GM19023 (cell line): Measurements from ENCODE around the gene CARD19.

Experiments used
- ATAC-seq: cut with Tn5 transposase; IDR thresholded peaks from one replicate; pipeline ENCODE4 v1.9.1; 2021; ENCODE audit warnings: mild to moderate bottlenecking, moderate library complexity; ENCODE audit not compliant: unreplicated experiment

The CARD19 gene

DNA sequence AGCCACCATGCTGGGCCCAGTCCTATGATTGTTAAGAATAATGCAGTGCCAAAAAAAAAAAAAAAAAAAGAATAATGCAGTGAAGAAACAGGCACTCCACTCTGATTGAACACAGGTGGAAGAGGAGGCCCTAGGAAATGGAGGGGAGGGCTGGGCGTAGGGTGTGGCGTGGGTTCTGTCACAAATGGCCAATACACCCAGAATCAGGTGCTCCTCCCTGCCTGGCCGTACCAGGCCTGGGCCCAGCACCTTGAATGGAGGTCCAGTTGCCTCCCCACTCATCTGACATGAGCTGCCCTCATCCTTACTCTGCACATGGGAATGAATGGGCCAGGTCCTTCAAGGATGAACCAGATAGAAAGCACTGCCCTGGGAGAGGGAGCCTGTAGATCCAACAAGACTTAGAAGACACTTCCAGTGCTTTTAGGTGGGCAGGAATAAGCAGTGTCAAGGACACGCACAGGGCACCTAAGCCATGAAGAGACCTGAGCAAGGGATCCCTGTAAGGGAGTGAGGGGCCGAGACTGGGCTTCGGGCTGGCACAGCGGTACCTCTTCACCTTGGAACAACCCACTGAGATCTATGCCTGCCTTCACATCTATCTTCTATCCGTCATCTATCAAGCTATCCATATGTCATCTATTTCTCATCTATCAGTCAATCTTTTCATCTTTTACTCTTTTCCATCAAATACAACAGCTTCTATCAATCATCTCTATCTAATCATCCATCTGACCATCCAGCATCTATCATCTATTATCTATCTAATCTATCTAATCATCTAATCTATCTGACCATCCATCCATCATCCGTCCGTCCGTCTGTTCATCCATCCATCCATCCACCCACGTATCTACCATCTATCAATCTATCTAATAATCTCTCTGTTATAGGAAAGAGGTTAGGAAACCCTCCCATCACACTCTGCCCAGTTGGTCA lies 22.2 kb downstream of the CARD19 start:
- ATAC-seq, result no peak

DNA sequence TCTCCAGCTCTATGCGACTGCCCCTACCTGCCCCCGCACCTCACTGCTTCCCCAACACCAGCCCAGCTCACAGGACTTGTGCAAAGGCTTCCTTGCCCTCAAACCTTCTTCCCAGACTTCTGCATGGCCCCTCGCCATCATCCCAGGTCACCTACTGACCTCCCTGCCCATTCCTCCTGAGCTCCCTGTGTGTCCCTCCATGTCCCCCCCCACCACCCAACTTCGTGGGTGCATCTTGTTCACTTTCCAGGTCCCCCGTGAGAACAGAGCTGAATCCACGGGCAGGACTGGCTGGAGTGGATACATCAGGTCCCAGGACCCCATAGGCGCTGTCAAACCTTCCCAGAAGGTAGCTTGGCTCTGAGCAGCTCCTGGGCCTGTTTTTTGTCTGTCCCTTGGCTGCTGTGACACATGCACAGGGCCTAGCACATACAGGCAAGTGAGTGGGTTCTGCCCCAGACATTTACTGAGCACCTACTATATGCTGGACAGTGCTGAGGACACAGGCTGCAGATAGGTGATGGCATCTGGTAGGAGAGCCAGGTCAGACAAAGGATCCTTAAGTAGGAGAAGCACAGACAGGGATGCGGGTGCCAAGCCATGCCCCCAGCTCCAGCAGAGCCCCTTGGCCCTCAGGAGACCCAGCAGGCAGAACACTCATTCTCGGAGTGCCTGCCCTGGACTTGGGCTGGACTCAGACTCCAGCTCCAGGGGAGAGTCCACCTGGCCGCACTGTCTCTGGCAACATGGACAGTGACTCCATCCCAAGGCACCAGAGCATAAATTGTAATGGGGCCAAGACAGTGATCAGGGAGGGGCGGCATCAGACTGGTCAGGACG lies 23.1 kb downstream of the CARD19 start:
- ATAC-seq, result no peak

DNA sequence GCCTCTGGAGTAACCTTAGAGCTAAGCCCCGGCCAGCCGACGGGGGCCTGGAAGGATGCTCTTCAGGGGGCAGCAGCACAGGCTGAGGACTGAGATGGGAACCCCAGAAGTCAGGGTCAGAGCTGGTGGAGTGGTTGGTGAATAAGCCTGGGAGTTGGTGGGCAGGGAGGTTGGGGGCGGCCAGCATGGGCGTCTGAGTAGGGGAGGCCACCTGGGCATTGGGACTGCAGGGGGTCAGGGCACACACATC lies 23.6 kb downstream of the CARD19 start:
- ATAC-seq, result no peak

DNA sequence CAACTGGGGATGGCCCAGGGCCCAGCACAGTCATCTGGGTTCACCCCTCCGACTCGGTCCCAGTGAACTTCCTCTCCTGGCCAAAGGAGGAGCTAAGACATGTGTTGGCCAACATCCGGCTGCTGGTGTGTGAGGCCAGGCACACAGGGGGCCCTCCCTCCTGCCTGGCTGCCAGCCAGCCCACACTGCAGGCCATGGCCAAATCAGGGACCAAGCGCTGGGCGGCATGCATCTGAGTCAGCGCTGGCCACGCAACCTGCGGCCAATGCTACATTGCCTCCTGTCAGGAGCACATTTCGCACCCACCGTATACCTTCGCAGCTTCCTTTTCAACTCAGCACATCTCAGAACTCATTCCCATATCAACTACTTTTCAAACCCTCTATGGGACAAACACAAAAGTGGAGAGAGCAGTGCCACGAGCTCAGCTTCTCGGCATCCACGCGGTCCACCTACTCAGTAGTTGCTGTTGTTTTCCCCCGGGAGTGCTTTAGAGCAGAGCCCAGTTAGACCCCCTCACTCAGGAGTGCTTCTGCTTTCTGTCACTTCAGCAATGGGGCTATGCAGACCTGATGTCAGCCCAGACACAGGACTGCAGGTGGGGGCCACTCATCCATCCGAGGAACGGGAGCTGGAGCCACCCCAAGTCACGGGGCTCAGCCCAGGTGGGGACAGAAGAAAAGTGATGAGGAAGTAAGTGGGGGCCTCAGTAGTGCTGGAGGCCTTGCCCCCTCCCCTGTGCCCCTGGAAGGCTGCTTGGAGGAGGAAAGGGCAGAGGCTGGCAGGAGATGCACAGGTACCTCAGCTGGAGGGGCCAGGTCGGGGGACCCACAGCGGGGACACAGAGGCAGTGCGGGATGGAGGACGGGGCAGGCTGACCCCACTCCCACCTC lies 24.2 kb downstream of the CARD19 start:
- ATAC-seq, result peak; percentile 95

DNA sequence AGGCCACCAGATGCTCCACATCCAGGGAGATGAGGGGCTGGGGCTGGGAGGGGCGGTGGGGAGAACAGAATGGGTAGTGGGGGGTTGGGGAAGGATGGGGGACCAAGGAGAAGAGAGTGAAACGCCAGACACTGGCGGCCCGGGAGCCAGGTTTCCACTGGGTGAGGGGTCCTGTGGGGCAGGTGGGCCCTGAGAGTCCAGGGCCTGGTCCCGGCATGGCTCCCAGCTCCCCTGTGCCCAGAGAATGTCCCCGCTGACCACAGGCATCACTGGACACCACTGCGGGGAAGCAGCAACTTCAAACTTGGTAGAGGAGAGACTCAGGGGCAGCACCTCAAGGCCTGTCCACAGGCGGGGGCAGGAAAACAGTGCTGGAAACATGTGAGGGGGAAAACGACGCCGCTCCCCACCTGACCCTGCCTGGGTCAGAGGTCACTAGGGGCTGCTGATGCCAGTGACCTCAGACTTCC lies 24.9 kb downstream of the CARD19 start:
- ATAC-seq, result no peak

DNA sequence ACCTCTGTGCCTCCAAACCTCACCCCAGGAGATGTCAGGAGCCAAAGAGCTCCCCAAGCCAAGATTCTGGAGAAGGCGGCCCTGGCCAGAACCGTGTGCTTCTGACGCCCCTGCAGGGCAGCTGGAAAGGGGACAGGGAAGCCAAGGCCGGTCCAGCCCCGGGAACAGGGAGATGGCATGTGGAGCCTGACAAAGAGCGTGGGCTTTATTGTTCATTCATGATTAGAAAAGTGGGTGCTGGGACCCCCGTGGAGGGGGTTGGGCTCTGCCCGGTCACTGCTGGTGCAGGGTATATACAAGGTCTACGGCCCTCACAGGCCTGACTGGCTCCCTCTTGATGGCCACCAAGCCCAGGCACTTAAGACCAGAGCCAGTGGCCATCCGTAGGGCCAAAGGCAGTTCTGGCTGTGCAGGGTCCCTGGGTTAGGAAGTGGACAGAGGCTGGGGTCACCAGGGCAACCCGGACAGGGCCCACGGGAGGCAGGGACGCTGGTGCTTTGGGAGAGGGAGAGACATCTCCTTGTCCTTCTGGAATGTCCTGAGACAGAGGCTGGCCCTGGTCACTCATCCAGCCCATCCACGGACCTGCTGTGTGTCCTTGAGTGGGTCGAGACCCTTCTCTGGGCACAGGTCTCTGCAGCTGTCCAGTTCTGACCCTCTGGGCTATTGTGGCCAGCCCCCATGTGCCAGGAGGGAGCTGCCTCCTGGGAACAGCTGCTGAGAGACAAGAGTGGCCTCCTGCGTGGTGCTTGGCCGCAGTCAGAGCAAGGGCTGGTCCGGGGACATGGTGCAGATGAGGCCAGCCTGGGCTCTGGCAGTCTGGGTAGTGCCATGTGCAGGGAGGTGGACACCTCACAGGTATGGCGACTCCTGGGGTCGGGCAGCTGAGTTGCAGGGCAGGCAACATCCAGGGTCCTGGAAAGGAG lies 25.6 kb downstream of the CARD19 start:
- no peak for ATAC-seq

DNA sequence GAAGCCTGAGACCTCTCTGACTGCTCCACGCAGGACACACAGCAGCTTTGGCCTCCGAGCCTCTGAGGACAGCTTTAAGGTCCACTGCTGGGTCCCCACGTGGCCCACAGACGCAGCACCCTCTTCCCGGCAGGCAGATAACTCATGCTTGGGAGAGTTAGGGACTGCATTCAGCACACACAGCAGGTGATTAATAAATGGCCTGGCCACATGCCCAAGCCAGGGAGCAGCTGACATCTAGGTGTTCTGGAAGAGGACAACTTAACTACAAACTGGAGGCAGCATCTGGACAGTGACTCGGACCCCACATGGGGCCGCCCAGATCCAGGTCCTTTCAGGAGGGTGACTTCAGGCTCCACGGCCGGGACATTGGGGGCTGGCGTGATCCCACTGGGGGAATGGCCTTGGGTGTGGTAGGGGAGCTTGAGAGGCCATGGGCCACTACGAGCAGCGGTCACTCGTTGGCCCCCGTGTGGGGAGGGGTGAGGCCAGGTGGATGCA lies 26.8 kb downstream of the CARD19 start:
- no peak for ATAC-seq

DNA sequence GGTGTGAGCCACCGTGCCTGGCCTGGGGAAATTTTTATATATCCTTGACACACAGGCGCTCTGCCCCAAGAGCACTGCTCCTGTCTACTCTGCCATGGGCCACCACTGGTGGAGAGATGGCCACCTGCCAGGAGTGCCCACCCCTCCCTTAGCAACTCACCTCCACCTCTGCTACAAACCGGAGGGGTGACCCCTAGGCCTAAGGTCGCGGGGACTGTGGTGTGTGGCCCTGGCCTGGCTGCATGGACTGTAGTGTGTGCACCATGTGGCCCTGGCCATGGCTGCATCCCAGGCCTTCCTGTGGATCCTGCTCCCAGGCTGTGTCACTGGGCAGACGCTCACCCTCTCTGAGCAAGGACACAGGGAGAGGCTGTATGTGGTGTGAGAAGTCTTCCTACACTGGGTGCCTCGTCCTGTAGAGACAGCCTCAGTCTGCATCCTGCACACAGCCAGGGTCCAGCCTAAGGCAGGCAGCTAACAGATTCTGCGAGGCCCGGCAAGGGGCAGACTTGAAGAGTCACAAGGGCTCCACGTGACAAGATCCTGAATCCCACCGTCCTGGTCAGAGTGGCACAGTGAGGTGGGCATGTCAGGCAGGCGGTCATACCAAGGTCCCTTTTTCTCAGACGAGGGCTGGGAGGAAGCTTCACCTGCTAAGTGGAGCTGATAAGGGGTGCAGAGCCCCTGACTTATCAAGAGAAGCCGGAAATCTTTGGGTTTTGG lies 27.7 kb downstream of the CARD19 start:
- ATAC-seq, result no peak

DNA sequence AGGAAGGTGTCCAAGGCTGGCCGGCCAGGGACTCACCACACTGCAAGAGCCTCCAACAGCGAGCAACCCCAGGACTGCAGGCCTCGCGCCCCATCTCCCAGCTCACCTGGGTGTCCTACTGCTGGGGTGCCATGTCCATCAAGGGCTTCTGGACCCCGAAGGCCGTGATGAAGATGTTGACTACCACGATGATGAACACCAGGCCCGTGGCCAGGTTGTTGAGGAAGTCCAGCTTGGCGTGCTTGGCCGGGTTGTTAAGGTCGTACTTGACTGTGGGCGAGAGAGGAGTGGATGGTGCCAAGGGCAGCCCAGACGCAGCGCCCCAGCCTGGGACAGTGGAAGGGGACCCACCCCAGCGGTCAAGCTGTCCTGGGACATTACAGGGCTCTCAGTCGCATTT lies 28.8 kb downstream of the CARD19 start:
- ATAC-seq, result no peak

DNA sequence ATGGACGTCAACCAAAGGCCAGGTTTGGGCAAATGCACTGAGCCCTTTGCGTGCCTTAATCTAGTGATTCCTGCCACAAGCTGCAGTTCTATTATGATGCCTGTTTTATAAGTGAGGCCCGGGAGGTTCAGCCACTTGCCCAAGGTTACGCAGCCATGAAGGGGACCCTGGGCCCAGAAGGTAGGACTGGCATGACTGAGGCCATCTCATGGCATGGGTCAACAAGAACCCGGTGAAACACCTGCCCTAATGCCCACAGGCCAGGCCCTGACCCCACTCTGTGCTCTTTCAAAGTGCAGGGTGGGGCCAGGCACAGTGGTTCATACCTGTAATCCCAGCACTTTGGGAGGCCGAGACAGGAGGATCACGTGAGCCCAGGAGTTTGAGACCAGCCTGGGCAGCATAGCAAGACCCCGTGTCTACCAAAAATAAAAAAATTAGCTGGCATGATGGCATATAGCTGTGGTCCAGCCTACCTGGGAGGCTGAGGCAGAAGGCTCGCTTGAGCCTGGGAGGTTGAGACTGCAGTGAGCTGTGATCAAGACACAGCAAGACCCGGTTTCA lies 29.4 kb downstream of the CARD19 start:
- ATAC-seq, result no peak

DNA sequence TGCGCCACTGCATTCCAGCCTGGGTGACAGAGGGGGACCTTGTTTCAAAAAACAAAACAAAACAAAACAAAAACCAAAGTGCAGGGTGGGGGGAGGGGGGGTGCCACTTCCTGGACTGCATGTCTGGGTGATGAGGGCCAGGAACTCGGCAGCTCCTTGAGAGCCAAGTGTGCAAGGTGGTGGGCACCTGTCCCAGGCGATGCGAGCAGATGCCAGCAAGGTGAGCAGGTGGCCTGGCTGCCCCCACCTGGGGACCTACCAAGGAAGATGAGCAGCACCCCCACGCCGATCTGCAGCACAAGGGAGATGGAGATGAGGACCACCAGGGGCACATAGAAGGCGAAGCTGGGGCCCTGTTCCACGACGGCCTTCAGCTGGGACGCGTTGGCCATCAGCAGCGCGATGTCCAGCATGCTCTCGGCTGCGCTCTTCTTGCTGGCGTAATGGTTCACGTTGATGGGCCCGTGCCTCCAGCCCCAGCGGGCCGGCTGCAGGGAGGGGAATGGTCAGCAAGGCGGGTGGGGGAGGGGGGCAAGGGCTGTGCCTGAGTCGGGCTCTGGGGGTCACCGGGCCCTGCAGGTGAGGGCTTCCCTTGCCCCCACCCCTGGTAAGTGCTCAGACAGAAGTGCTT lies 30.2 kb downstream of the CARD19 start:
- ATAC-seq, result no peak

DNA sequence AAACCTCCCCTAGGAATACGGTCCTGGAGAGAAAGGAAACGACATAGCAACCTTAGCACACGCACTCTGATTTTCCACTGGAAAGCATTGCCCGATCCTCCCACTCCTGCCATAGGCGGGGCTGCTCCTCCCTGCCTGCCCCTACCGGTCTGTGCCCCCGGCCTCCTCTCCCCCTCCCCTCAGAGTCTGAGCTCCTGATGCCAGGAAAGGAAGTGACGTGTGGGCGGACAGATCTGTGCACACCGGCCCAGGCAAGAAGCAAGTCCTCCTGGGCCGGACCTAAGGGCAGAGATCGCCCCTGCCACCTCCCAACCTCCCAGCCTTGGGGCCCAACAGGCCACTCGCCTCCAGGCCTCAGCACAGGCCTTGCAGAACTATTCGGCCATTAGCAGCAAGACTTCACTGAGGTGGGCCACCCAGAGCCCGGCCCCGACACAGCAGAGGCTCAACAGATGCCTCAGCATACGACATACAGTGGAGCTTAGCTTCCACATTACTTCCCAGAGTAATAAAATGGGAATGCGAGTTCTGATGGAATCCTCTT lies 30.9 kb downstream of the CARD19 start:
- ATAC-seq, result no peak

DNA sequence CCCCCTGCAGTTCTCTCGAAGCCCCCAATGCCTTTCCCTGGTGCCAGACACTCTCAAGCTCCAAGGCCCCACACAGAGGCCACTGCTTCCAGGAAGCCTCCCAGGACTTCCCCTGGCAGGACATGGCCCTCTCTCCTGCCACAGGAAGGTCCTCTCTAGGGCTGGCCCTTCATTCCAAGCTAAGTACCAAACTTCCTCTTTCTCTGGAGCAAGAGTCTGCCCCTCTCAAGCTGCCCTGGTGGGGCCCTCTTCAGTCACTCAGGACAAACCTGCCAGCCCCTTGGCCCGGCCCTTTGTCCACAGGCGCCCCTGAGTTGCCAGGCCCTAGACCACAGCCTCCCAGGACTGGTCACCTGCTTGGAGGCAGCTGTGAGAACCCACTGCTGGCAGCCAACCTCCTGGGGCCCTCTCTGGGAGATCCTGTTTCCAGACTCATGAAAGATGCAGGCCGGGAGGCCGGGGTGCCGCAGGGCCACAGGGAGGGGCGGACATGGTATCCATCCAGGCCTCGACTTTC lies 31.4 kb downstream of the CARD19 start:
- ATAC-seq, result no peak

DNA sequence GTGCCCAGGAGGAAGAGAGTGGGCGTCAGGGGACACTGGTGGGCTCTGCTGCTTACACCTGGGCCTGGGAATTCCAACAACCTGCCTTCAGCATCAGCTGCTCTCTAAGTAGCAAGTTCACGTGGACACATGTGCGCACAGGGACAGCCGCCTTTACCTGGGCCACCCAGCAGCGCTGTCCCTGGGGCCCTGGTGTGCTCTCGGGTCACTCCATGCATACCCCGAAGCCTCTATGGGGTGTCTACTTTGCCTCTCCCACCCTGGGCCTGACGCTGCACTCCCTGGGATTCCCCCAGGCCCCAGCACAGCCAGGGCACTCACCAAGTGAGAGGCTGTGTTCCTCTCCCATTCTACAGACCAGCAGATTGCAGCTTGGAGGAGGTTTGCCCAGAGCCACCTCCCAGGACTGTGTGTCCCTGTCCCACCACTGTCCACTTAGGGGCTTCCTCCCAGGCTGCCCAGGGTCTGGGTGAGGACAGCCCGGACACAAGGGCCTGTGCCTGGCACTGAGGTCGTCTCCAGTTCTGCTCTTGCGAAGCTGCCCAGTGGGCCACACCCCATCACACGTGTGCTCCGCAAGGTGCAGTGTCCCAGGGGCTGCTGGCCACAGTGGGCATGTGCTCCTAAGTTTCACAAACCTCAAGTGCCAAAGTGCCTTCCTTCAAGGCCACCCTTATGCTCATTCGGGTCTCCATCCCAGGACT lies 32.1 kb downstream of the CARD19 start:
- ATAC-seq, result no peak

DNA sequence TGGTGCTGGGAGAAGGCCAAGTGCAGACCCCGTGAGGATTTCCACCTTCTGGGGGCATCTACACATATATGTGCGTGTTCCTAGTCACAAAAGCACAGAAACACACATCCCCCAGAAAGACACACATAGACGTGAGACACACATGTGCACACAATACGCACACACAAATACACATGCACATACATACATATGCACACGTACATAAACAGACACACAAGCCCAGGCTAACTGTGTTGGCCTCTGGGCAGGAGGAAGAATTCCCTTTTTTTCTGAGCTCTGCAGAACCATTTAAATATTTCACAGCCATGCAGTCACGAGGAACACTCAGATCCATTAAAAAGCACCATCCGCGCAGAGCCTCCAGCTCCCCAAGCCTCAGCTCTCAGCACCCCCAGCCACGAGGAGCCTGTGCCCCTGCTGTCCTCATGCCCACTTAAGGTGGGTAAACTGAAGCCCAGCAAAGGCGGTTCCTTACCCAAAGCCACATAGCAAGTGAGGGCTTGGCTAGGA lies 32.8 kb downstream of the CARD19 start:
- no peak for ATAC-seq

DNA sequence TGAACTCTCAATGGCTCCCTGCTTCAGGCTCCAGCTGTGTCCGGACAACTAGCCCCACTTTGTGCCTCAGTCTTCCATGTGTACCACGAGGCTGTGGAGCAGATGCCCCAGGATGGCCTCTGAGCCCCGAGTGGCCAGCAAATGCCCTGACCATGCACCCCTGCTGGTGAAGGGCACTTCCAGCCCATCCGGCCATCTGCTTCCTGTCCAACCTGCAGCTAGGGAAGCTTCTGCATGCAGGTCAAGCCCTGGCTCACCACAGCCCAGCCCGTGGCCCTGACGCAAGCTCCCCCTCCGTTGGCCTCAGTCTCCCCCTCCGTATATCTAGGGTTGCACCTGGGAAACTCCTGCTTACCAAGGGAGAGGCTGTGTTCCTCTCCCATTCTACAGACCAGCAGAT lies 33.3 kb downstream of the CARD19 start:
- no peak for ATAC-seq
